GM19467 (cell line): ENCODE data around the gene CHN2.

ENCODE experiments used
- ATAC-seq: cut with Tn5 transposase; IDR thresholded peaks from one replicate; pipeline ENCODE4 v1.9.1; 2021; ENCODE audit warnings: mild to moderate bottlenecking, moderate library complexity; ENCODE audit not compliant: unreplicated experiment

The CHN2 gene

DNA sequence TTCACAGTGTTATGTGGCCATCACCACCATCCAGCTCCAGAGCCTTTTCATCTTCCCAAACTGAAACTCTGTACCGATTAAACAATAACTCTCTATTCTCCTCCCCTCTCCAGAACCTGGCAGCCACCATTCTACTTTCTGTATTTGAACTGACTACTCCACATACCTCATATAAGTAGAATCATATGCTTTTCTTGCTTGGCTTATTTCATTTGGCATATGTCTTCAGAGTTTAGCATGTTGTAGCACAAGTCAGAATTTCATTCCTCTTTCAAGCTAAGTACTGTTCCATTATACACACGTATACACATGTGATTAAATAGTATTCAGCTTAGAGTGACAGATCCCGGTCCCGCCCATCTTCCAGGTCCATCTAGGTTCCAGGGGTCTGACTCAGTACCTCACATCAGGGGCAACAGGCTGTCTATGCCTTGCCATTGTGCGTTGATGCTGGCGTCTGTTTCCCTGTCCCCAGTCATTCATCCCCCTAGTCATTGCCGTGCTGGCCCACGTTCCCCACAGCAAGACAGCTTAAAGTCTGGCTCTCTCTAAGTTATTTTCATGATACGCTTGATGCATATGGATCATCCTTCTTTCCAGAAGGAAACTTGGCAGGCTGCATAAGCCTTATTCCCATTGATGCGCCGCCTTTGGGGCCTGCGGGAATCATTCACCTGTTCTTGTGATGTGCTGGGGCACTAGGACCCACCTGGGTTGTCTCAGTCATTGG lies 108.3 kb downstream of the CHN2 start:
- ATAC-seq, result no peak

DNA sequence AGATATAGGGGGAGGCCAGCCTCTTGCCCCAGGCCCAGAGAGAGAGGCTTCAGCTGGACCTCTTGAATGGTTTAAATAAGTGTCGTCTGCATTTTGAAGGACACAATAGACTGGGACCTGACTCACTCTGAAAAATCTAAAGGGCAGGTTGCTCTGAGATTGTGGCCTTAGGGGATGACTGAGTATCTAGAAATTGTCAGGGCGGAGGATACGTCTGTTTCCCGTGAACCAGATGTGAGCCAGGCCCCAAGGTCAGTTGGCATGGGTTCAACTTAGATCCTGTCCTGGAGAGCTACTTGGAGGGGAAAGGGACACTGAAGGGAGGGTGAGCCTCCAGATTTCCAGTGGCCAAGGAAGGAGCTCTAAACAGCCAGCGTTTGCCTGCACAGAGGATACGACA lies 110.2 kb downstream of the CHN2 start:
- ATAC-seq, result no peak

DNA sequence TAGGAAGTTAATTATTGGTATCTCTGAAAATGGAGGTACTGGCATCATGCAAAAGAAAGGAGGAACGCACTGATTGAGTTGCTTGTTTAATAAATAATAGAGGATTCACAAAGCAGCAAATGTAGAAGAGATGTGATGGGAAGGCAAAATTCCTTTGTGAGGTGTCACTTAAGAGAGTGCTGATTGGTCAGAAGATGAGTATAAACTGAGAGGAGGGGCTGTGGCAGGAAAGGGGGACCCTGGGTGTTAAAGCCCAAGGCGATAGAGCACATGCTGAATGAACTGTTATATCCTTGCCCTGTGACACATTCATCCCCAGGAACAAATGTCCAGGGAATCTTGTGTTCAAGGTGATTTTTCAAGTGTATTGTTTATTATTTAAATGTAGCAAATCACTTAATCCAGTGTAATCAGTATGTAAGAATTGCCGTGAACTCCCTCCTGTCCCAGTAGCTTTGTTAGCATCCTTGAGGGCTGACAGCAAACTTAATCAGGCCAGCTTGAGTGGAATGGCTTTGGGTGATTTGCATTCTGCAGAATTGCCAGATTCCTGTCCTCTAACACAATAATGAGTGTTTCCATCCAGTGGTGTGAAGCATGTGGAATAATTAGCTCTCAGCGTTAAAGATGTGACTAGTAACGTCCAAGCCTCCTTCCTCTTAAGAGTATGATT lies 111.9 kb downstream of the CHN2 start:
- ATAC-seq, result no peak

DNA sequence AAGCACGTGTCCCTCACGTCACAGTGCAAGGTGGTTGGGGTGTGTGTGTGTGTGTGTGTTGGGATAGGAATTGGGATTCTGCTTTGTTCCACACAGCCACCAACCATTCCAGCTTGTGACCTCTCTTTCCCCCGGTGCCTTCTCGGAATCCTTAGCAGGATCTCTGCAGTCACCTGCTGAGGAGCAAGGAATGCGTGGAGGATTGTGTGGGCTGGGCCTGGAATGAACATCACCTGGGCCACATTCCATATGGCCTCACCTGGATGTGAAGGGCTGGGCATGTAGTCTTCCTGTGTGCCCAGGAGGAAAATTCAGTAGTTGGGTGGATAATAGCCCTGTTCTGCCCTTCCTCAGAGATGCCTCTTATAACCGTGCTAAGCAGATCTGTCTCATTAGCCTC lies 113.8 kb downstream of the CHN2 start:
- ATAC-seq, result no peak

DNA sequence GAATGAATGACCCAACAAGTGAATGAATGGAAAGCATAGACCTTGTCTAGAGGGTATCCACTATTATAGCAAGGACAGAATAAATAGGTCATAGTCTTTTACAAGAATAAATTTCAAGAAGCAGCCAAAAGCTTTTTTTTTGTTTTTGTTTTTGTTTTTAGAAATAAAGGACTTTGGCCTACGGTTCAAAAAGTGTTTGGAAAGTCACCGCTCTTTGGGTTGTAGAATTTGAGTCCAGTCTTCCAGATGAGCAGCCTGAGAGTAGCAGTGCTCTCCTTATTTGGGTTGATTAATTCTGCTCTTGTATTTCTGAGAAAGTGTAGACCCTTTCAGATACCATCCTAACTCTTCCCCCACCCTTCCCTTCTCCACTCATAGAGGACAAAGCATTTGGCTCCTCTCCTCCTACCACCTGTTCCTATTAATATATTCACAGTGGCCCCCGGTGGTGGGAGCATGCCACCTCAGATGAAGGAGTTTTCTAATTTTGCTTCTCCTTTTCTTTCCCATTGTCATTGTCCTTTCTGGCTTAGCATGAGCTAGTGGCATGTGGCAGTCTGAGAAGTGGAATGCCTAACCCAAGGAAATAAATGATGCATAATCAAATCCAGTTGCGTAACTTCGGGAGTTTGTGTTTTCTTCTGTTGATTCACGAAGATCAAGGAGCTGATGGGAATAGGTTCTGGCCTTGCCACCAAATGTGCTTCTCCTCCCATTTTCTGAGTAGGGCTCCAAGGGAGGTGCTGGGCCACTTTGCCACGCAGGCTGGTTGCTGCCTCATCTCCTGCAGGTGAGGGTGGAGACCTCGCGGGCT lies 114.7 kb downstream of the CHN2 start:
- ATAC-seq, result no peak

DNA sequence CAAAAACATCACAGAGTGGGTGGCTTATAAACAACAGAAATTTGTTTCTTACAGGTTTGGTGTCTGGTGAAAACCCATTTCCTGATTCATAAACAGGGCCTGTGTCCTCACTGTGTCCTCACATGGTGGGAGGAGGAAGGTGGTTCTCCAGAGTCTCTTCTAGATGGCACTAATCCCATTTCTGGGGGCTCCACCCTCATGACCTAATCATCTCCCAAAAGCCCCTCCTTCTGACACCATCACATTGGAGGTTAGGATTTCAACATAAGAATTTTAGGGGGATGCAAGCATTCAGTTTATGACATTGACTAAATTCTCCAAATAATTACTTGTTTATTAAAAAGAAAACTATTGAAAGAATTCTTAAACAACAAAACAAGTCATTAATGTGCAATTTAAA lies 116.0 kb downstream of the CHN2 start:
- ATAC-seq, result no peak

DNA sequence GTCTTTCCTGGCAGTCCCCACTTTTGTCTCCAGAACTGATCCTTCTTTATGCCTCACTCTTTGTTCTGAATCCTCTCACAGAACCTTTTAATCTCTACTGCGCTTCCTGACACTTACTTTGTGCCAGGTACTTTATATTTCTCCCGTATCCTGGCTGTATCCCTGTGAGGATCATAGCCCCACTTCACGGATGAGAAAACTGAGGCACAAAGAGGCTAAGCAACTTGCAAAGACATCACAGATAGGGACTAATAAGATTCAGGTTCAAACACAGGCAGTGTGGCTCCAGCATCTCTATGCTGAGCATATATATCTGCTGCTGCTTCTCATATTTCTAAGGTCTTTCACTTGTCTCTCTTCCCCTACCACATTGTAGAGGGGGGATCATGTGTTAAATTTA lies 116.7 kb downstream of the CHN2 start:
- no peak for ATAC-seq

DNA sequence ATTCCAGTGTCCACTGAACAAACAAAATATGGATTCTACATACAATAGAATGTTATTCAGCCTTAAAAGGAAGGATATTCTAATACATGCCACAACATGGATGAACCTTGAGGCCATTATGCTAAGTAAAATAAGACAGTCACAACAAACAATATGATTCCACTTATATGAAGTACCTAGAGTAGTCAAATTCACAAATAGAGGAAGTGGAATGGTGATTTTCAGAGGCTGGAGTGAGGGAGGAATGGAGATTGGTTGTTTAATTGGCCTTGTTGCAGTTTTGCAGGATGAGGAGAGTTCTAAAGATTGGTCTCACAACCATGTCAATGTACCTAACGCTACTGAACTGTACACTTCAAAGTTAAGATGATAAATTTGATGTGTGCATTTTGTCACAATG lies 119.6 kb downstream of the CHN2 start:
- ATAC-seq, result no peak

DNA sequence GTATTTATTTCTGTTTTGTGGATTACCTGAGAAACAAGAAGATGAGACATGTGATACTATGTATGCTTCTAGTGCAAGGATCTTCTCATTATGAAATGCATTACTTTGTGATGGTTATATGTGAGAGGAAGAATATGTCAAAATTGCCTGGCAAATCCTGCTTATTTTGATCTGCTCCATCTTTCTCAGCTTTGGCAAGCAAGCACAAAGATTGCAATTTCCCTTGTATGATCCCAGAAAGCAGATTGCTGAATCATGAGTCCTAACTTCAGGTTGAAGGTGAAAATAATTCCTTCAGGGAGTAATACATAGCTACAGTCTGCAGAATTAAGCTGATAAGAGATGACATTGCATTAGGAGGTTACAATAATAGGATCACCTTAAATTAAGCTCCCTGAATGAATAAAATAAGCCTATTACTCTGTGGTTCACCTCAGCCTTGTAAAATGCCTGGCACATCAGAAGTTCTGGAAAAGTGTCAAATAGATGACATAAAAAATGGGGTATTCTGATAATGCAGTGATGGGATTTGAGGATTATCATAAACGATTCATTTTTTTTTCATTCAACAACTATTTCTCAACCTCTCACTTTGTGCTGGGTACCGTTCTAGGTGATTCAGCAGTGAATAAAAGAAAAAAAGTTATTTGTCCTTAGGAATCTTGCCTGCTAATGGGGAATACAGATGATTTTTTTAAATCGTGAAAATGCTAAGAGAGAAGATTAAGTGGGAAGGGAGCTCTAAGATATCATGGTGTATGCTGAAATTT lies 120.7 kb downstream of the CHN2 start:
- ATAC-seq, result no peak

DNA sequence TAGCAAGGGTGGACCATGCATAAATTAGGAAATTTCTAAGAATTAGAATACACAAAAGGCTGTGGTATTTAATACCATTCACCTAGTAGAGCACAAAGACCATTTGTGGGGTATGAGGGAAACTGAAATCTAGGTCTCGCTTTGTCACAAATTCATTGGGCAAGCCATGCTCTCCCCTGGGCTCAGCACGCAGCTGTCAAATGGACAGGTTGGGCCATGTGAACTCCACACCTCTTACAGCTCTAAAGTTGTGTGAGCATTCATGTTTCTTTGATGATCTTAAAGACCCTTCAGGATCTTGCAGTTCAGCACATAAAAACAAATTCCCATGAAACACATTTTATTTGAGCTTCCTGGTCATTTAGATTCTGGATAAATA lies 121.3 kb downstream of the CHN2 start:
- ATAC-seq, result no peak

DNA sequence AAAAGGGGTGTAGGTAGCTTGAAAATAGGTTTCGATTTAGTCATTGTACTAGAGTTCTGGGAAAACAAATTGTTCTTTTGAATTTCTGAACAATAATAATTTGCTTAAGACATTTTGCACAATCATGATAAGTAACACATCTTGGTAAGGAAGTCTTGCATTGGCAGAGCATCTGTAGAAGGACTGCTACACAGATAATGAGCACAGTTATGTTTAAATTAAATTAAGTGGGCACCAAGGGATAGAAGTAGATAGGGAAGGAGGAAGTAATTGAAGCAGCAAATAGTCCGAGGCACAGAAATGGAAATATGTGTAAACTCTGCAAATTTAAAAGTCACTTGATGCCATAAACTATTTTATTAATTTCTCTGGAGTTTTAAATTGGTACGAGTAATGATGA lies 122.4 kb downstream of the CHN2 start:
- ATAC-seq, result no peak

DNA sequence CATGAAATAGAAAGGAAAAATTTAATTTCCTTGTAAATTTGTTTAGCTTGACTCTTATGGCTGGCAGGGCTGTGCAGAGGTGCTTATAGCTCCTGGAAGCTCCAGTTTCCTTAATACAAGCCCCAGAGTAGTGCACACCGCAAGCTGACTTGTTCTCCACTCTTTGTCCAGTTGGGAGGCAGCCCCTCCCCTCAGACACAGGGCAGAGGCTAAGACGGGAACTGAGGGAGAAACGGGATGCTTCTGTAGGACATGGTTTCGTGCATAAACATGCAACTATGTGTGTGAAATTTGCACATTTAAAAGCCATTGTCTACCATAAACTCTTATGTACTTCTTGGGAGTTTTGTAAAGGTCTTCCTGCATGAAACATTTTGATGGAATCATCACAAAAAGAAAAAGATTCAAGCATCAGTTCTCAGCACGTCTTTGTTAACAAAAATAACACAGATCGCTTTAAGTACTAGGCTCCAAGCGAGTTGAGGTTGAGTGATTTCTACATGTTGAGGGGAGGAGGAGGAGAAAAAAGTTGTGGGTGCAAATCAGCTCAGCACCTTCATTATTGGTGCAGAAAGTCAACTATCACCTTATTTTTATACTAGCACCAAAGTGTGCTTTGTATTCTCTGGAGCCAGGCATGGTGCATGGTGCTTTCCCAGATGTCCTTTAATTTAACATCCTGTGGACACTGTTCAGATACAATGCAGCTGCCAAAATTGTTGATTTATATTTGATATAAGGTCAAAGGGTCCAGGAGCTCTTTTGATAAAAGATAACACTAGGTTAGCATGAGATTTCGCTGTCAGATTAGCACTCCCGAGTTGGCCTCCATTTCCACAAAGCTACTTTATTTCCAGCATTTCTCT lies 124.5 kb downstream of the CHN2 start:
- no peak for ATAC-seq

DNA sequence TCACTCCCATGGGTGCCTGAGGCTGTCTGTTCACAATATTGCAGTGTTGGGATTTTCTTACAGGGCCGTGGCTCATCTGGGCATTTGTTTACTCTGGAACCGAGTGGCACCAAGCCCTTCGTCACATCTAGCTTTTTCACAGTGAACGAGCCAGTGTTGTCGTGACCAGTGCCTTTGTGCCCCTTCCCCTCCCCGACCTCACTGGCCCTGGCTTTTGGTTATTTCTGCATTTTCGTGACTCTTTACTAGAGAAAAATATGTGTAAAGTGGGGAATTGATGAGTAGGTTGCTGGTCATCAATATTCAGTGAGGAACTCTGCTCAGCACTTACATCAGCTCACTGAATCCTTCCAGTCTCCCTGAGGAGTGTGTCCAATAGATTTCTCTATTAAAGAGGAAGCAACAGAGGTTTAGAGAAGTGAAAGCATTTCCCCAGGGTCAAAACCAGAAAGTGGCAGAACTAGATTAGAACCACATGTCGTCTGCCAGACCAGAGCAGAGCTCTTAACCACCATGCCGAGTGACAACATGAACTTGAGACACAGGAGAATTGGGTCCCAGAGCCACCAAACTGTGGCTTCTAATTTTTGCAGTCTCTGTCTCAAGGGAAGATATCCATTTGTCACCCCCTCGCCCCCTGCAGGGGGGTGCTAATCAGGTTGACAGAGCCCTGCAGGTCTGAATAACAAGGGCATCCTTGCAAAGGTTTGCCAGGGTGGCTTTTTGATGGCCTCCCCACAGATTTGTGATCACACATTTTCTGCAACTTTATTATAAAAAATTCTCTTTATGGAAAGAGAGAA lies 125.3 kb downstream of the CHN2 start:
- peak; percentile 71 for ATAC-seq

DNA sequence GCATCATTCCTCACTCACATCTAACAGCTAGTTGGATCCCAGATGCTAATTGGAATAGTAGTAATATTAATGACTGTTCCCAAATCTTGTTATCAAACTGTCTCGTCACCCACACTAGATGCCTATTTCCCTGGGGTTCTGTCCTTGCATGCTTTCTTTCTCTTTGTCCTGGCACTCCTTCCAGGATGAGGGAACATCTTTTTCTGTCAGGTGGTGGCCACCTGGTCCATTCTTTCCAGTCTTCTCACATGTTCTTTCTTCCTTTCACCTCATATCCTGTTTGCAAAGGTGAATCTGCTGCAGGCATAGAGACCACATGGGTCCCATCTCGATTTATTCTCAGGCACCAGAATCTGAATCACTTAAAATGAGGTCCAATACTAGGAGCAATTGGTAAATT lies 126.0 kb downstream of the CHN2 start:
- ATAC-seq, result no peak

DNA sequence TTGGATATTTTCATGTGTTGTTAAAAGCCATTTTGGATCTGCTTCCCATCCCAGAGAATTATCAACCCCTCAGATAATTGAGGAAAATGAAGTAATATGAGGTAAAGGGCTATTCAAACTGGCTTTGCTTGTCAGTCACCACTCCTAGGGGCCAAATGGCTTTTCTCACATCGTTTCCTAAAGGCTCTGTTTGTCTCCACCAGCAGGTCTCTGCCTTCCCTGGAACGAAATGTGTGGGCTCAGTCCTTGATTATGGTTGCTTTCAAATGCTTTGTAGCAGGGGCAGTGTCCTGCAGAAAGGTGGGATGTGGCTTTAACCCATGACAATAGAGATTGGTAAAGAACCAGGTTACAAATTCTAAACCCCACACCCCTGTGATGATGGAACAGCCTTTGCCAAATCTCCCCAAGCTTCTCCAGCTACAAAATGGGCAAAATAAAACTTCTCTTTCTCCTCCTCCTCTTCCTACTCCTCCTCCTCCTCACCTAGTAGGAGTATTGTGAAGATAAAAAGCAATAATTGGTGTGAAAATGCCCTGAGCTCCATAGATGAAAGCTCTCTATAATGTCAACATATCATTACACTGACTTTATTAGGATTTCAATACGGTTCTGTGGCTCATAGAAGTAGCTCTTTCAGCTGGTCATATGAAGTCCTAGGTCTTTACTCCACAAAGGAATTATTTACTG lies 127.6 kb downstream of the CHN2 start:
- no peak for ATAC-seq

DNA sequence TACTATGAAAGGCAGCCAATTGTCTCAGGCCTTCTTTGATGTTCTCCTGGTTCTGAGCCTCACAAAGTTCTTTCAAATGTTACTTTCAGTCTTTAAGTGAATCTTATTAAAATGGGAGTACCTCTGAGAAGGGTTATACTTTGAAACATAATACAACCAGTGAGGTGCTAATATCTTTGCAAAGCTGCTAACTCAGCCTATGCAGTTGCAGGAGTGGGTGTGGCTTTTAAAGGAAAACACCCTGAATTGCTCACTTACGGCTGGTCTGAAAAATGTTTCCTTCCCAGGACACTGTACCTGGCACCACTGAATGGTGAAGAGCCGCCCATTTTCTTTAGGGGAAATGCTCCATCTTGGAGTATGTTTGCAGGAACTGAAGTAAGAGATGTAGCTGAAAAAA lies 130.9 kb downstream of the CHN2 start:
- ATAC-seq, result no peak

DNA sequence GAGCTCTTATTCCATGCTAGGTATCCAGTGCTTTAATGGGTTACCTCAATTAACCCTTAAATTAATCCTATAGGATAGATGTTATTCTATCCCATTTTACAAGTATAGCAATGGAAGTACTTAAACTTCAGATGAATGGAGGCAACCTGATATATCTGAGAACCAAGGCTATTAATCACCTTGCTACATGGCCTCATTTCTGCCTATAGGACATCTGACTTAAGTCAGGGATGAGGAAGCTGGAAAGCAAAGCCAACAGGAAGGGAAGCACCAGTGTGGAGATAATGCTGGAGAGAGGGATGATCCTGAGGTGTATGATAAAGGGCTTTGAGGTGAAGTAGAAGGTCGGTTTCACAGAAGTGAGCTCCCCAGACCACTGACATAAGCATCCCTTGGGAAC lies 132.3 kb downstream of the CHN2 start:
- ATAC-seq, result no peak

DNA sequence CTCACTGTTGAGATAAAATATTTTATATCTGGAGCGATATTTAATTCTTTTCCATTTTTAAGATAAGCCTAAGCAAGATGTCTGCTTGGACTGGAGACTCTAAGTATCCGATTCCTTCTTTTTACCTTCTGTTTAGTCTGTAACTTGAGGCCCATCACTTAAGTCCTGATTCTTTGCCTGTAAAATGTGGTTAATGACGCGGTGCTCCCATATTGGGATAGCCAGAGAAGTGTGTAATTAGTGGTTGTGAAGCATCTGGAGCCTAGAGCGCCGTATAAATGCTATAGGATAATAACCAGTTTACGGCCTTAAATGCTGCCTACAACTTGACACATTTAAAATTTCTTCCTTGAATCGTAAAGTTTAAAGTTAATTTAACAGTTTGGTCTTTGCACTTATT lies 132.9 kb downstream of the CHN2 start:
- no peak for ATAC-seq

DNA sequence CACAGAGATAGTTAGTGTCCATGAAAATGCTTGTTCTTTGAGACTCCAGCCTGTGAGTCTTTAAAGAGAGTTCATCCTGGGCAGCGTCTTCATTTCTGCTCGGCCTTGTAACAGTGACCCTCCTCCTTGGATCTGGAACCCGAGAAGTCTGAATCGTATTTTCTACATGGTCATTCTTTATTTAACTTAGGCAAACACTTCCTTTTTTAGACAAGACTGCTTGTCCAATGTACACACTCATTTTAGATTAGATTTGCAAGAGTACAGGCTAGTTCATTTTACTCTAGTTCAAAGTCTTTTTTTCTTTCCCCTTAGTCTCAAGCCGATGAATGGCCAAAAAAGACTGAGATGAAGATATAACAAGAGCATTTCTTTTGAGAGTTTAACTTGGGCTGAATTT lies 133.5 kb downstream of the CHN2 start:
- no peak for ATAC-seq
